HG03439 (cell line): ENCODE results near the gene TRERF1.

Experiments used
- ATAC-seq: cut with Tn5 transposase; IDR thresholded peaks from one replicate; pipeline ENCODE4 v1.9.1; 2021; ENCODE audit warnings: mild to moderate bottlenecking, moderate library complexity; ENCODE audit not compliant: unreplicated experiment

Gene TRERF1

GRCh38 chr6:42287756-42288155 lies 164.0 kb downstream of the TRERF1 start:
- ATAC-seq = no peak

- no peak for ATAC-seq
Measured at GRCh38 chr6:42281570-42281969, 170.2 kb downstream of the TRERF1 start.

GRCh38 chr6:42280966-42281533 lies 170.7 kb downstream of the TRERF1 start:
- ATAC-seq = no peak

- no peak for ATAC-seq
Measured at GRCh38 chr6:42279966-42280629, 171.6 kb downstream of the TRERF1 start.

DNA sequence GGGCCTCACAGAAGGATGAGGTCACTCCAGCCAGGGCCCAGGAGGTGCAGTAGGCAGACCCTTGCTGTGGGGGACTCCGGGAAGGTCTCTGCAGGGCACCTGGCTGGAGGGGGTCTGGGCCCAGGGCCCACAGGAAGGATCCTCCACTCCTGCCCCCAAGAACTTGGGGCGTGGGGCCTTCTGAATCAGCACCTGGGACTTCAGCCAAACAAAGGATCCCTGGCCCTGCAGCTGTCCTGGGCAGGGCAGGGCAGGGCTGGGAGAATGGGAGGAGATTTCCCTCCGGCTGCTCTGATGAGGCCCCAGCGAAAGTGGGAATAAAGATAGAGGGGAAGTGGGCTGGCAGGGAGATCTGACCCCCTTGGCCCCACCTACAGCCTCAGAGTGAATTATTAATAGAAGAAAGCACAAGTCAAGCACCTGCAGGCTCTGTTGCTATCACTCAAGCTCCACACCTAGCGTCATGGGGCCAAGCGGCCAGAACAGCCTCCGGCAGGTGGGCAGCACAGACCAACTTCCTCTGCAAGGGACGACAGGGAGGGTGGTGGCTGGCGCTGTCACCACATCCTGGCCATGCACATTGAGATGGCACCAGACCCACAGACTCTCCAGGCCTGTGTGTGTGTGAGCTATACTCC lies 172.5 kb downstream of the TRERF1 start:
- no peak for ATAC-seq

- ATAC-seq = no peak
Measured at GRCh38 chr6:42278131-42278853, 173.4 kb downstream of the TRERF1 start.

DNA sequence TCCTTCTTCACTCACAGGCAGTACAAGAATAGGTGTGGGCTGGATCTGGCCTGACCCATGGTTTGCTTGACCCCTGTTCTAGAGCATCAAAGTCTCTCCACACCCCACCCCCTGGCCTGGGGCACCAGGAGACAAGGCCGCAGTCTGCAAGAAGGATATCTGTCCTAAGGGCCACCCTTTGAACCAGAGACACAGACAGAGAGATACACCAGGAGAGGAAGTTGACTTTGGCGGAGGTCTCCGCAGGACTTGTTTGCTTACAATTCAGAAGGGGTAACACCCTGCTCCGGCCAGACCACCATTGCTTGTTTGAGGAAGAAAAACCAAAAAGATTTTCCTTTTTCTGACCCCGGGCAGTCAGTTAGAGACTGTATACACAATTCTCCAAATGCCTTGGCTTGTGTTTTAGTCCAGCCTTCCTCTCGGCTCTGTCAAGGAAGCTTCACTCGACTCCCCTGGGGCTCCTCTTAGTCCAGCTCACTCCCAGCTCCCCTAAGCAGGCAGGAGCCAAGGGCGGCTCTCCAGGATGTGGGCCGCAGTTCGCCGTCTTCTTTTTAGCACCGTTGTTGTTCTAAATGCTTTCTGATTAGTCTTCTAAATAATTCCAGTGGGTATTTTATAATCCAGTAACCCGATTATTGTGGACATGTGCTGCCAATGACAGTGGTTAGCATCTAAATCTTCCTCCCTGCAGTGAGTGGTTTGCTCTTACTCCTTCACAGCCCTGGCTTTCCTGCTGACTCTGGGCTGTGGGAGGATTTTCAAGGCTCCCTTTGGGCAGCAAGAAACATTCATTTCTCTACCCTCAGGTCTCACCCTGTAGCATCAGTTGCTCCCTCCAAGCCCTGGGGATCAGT lies 175.5 kb downstream of the TRERF1 start:
- no peak for ATAC-seq

DNA sequence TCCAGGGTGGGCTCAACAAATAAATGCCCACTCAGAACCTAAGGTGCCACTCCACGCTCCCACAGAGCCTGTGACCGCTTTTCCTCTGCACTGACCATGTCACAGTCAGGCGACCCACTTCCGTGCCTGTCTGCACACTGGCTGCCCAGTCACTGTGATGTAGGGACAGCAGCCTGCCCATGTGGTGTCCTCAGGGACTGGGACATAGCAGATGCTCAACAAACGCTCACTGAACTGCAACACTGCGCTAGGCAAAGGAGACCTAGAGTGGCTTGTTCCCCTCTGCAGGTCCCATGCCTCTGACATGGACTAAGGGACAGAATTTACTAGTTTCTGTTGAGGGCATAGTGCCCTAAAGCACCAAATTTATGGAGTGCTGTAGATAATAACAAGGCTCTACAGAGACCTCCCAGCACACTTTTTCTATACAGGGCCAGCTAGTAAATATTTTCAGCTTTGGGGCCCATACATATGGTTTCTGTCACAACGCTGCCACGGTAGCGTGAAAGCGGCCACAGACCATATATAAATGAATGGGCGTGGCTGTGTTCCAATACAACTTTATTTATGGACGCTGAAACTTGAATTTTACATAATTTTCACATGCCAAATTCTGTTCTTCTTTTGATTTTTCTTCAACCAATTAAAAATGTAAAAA lies 176.2 kb downstream of the TRERF1 start:
- ATAC-seq = no peak

DNA sequence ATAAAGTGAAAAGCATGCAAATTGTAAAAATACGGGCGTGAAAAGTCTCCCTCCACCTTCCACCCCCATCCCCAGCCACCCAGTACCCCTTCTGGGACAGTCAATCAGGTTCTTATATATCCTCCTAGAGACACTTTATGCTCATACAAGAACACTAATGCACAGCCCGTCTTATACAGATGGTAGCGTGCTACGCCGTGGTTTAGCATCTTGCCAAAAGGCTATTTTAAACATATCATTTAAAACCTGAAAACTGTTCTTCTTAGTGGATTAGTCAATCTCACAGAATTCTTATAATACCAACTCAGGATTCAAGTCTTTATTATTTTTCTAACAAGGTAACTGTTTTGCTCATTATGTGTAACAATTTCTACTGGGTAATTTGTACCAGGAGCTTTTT lies 176.8 kb downstream of the TRERF1 start:
- no peak for ATAC-seq

- no peak for ATAC-seq
Measured at GRCh38 chr6:42271834-42272805, 179.6 kb downstream of the TRERF1 start.

- ATAC-seq = peak; percentile 46
Measured at GRCh38 chr6:42269974-42270510, 181.7 kb downstream of the TRERF1 start.

GRCh38 chr6:42269553-42269952 lies 182.2 kb downstream of the TRERF1 start:
- peak; percentile 76 for ATAC-seq

- ATAC-seq = no peak
Measured at GRCh38 chr6:42268835-42269204, 182.9 kb downstream of the TRERF1 start.

- ATAC-seq = no peak
Measured at GRCh38 chr6:42268016-42268834, 183.5 kb downstream of the TRERF1 start.

DNA sequence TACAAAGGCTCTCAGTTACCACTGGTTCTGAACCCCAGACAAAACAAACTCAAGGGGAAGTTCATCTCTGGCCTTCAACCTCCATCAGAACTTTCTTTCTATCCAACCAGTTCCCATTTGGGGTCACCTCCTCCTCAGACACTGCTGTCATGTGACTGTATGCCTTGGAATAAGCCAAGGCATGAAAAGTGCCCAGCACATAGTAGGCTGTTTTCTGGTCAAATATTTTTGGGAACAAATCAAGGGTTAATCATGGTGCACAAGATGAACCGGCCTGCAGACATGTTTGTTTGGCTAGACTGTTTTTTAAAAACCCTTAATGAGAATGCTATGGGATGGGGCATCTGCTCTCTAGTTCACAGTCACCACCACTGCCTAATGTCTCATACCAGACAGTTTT lies 185.2 kb downstream of the TRERF1 start:
- ATAC-seq = no peak

DNA sequence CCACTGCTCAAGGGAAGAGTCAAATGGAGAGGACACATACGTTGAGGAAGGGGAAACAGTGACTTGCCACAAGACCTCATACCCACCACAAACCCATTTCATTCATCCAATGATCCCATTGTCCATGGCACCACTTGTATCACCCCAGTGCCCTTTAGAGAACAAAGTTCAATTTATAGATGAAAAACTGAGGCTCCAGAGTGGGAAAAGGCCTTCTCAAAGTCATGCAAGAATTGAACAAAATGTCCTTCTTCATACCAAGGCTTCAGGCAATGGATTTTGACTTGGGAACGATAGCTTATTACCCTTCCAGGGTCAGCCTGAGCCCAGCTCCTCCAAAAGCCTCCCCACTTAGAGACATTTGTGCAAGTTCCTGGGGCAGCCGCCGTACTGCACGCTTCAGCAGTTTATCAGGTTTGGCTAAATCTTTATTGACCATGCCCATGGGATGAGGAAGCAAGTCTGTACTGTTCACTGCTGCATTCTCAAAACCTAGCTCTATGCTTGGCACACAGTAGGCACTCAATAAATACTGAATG lies 186.8 kb downstream of the TRERF1 start:
- ATAC-seq = no peak

DNA sequence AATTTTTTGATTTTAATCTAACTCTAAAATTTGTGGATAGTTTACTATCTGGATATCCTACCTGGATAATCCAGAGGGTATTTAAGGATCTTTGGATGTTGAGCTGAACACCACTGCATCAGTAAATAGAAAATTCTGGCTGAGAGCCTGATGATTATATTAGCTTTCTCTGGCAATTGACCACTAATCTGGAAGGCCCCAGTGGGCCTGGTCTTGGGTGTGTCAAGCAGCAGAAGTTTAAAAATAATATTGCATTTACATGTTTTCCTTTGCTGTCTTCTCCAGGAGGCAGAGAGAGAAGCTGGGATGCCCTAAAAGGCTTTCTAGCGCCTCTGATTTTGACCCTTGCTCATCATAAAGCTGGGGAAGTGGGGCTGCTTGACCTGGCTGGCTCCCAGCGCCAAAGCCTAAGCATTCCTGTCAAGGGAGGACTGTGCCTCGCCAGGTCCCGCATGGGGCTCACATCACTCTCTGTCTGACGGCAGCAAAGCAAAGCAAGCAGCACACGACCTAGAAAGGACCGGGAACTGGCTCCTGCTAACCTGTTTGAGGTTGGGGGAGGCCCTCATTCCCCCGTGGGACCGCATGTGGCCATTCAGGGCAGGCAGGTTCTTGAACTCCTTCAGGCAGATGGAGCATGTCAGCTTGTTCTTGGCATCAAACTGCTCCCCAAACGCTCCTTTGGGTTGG lies 187.4 kb downstream of the TRERF1 start:
- no peak for ATAC-seq
